Brain microvascular endothelial cell (primary cell): Measurements from ENCODE around the gene AXL.

Source experiments
- DNase-seq: peaks from one replicate; pipeline ENCODE4 v3.0.0-alpha.2; 2020
- H3K27ac ChIP-seq: fragments of 250-450 bp; sonication (Bioruptor Pico); 2 replicates; pipeline ENCODE4 v1.5.1; 2020; ENCODE audit warnings: mild to moderate bottlenecking, moderate library complexity
- H3K27me3 ChIP-seq: fragments of 250-450 bp; sonication (Bioruptor Pico); replicated peaks from 2 replicates; pipeline ENCODE4 v1.5.1; 2020; ENCODE audit warnings: mild to moderate bottlenecking
- H3K36me3 ChIP-seq: fragments of 250-450 bp; sonication (Bioruptor Pico); replicated peaks from 2 replicates; pipeline ENCODE4 v1.5.1; 2020; ENCODE audit warnings: mild to moderate bottlenecking
- H3K4me3 ChIP-seq: 2 replicates; pipeline ENCODE4 v1.5.1; 2011; ENCODE audit warnings: low read depth, mild to moderate bottlenecking, control low read depth, low read length, moderate library complexity
- in situ Hi-C: cut with HindIII; loops from 2 replicates; pipeline ENCODE4 v1.10.0; 2017; ENCODE audit warnings: low sequenced_read_pairs, low pct_ligation_motif_present
- TF ChIP-seq, protein P1 (sequence below): IDR thresholded peaks from 2 replicates; pipeline ENCODE4 v1.5.1; 2011; ENCODE audit warnings: low read depth, mild to moderate bottlenecking, moderate library complexity, low read length, control low read depth, inconsistent platforms; ENCODE audit errors: missing control alignments

Gene AXL

GRCh38 chr19:41304706-41305483 is 85.9 kb downstream of the AXL start:
- H3K36me3 ChIP-seq = peaks cover 71% of the 10 kb centered on the region
- in situ Hi-C loops = no loop called here
- H3K4me3 ChIP-seq = no peak overlapping the region
- no peak for DNase-seq
- TF ChIP-seq, protein P1, sequence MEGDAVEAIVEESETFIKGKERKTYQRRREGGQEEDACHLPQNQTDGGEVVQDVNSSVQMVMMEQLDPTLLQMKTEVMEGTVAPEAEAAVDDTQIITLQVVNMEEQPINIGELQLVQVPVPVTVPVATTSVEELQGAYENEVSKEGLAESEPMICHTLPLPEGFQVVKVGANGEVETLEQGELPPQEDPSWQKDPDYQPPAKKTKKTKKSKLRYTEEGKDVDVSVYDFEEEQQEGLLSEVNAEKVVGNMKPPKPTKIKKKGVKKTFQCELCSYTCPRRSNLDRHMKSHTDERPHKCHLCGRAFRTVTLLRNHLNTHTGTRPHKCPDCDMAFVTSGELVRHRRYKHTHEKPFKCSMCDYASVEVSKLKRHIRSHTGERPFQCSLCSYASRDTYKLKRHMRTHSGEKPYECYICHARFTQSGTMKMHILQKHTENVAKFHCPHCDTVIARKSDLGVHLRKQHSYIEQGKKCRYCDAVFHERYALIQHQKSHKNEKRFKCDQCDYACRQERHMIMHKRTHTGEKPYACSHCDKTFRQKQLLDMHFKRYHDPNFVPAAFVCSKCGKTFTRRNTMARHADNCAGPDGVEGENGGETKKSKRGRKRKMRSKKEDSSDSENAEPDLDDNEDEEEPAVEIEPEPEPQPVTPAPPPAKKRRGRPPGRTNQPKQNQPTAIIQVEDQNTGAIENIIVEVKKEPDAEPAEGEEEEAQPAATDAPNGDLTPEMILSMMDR = no peak
- no peak overlapping the region for H3K27ac ChIP-seq
- no peaks in the 10 kb centered on the region for H3K27me3 ChIP-seq

GRCh38 chr19:41305927-41306793 is 87.1 kb downstream of the AXL start:
- in situ Hi-C loops = no loop called here
- Histone ChIP-seq H3K27ac (no peak overlapping the region), H3K27me3 (no peaks in the 10 kb centered on the region), H3K36me3 (peaks cover 61% of the 10 kb centered on the region), H3K4me3 (no peak overlapping the region)
- TF ChIP-seq, protein P1 = no peak
- DNase-seq = no peak

DNA sequence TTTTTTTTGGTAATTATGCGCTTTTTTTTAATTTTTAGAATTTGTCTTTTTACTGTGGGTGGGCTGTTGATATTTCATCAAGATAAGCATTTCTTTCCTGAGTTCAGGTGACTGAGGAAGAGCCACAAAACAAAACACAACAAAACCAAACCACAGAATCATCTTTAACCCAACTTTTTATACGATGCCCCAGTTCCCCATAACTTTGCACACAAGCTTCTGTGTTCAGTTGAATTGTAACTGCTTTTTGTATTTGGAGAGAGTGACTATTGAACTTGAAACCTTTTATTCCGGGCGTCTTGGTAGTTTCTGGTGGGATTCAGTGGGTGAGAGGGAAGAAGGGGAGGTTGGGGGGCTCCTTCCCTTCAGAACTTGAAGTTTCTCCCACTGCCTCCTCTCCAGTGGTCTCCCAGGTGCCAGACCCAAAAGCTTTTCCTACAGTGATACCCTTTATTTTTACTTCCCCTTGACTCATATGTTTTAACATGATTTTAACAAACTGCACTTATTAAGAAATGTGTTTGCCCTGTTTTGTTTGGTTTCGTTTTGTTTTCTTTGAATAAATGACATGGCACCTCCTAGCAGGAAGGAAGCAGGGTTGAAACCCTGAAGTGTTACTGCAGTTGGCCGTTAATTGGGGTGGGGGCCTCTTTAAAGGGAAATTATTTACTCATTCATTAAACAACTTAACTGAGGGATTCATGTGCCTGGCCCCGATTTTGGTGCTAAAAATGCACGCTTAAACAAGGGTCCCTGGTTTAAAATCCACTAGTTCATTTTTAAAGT is 88.3 kb downstream of the AXL start:
- TF ChIP-seq, protein P1 = no peak
- H3K27me3 ChIP-seq = no peaks in the 10 kb centered on the region
- in situ Hi-C loops = no loop called here
- H3K36me3 ChIP-seq = peaks cover 51% of the 10 kb centered on the region
- H3K27ac ChIP-seq = no peak overlapping the region
- DNase-seq = no peak
- no peak overlapping the region for H3K4me3 ChIP-seq

GRCh38 chr19:41307954-41308449 is 89.0 kb downstream of the AXL start:
- DNase-seq = no peak
- Histone ChIP-seq H3K27me3 (no peaks in the 10 kb centered on the region), H3K27ac (peak overlapping the region; percentile 46), H3K36me3 (peaks cover 44% of the 10 kb centered on the region), H3K4me3 (no peak overlapping the region)
- in situ Hi-C loops = no loop called here
- TF ChIP-seq, protein P1 = no peak

GRCh38 chr19:41308450-41309179 is 89.6 kb downstream of the AXL start:
- Histone ChIP-seq H3K4me3 (no peak overlapping the region), H3K27ac (peak overlapping the region; percentile 46), H3K27me3 (no peaks in the 10 kb centered on the region), H3K36me3 (peaks cover 45% of the 10 kb centered on the region)
- TF ChIP-seq, protein P1 = peak; percentile 97
- DNase-seq = peak; percentile 85
- in situ Hi-C loops = no loop called here
